ENCODE data around the gene CCDC7.
"Not testable (repeated sequence)": the region's sequence is repeated elsewhere in the genome, so short reads cannot be mapped to it uniquely, and the experiment has no call there.

Gene CCDC7

GRCh38 chr10:32622409-32622808 lies 176.5 kb downstream of the CCDC7 start:
- no peaks in the 10 kb centered on the region for H3K27me3 ChIP-seq
- no peak for TF ChIP-seq CTCF (IDR thresholded peaks at IDR 0.05; ENCODE audit: low read depth, low read length)
- no peaks in the 10 kb centered on the region for H3K4me1 ChIP-seq

DNA sequence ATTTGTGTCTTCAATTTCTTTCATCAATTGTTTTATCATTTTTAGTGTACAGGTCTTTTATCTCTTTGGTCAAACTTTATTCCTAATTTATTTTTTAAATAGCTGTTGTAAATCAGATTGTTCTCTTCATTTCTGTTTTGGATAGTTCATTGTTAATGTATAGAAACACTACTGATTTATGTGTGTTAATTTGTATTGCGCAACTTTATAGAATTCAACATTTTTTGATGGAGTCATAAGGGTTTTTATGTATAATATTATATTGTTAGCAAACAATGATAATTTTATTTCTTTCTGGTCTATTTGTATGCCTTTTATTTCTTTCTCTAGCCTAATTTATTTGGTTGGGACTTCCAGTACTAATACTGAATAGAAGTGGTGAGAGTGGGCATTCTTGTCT lies 181.2 kb downstream of the CCDC7 start:
- Histone ChIP-seq H3K4me1 (no peaks in the 10 kb centered on the region), H3K9me3 (no peaks in the 10 kb centered on the region), H3K36me3 (no peaks in the 10 kb centered on the region), H3K4me3 (ENCODE audit: low read depth, low read length) (no peak overlapping the region), H3K27me3 (no peaks in the 10 kb centered on the region)
- TF ChIP-seq CTCF (IDR thresholded peaks at IDR 0.05; ENCODE audit: low read depth, low read length): no peak
- no peak for DNase-seq

More at GRCh38 chr10:32622409-32622808, 176.5 kb downstream of the CCDC7 start:
- H3K4me3 ChIP-seq (ENCODE audit: low read depth, low read length): no peak overlapping the region
- no peaks in the 10 kb centered on the region for H3K9me3 ChIP-seq
- DNase-seq: no peak
- H3K36me3 ChIP-seq: no peaks in the 10 kb centered on the region

GRCh38 chr10:32629910-32630309 lies 184.0 kb downstream of the CCDC7 start:
- DNase-seq: no peak
- no peaks in the 10 kb centered on the region for H3K9me3 ChIP-seq
- no peaks in the 10 kb centered on the region for H3K36me3 ChIP-seq
- TF ChIP-seq CTCF (IDR thresholded peaks at IDR 0.05; ENCODE audit: low read depth, low read length): no peak
- H3K4me3 ChIP-seq (ENCODE audit: low read depth, low read length): no peak overlapping the region
- H3K4me1 ChIP-seq: no peaks in the 10 kb centered on the region
- no peaks in the 10 kb centered on the region for H3K27me3 ChIP-seq

DNA sequence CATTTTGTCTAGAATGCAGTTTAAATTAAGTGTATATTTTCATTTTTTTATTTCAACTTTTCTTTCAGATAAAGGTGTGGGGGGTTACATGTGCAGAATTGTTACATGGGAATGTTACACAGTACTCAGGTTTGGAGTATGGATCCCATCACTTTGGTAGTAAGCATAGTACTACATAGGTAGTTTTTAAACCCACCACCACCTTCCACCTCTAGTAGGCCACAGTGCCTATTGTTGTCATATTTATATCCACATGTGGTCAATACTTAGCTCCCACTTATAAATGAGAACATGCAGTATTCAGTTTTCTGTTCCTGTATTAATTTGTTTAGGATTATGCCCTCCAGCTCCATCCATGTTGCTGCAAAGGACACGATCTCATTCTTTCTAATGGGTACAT lies 200.6 kb downstream of the CCDC7 start:
- no peak for DNase-seq
- H3K4me1 ChIP-seq: no peaks in the 10 kb centered on the region
- H3K27me3 ChIP-seq: no peaks in the 10 kb centered on the region
- H3K9me3 ChIP-seq: no peaks in the 10 kb centered on the region
- H3K4me3 ChIP-seq (ENCODE audit: low read depth, low read length): no peak overlapping the region
- H3K36me3 ChIP-seq: no peaks in the 10 kb centered on the region
- peak; percentile 23; the same call in 1 of the 2 replicates for TF ChIP-seq CTCF (IDR thresholded peaks at IDR 0.05; ENCODE audit: low read depth, low read length)

GRCh38 chr10:32650246-32650655 lies 204.3 kb downstream of the CCDC7 start:
- Histone ChIP-seq H3K36me3 (no peaks in the 10 kb centered on the region), H3K9me3 (no peaks in the 10 kb centered on the region), H3K4me3 (ENCODE audit: low read depth, low read length) (no peak overlapping the region), H3K4me1 (no peaks in the 10 kb centered on the region), H3K27me3 (no peaks in the 10 kb centered on the region)
- no peak for DNase-seq
- peak; percentile 30 for TF ChIP-seq CTCF (IDR thresholded peaks at IDR 0.05; ENCODE audit: low read depth, low read length)

DNA sequence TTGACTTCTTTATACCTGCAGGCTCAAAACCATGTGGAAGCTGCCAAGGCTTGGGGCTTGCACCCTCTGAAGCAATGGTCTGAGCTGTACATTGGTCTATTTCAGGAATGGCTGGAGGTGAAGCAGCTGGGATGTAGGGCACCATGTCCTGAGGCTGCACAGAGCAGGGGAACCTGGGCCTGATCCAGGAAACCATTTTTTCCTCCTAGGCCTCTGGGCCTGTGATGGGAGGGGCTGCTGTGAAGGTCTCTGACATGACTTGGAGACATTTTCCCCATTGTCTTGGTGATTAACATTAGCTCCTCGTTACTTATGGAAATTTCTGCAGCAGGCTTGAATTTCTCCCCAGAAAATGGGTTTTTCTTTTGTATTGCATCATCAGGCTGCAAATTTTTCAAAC lies 211.5 kb downstream of the CCDC7 start:
- H3K9me3 ChIP-seq; H3K4me1 ChIP-seq; H3K4me3 ChIP-seq (ENCODE audit: low read depth, low read length); DNase-seq; H3K27me3 ChIP-seq; H3K36me3 ChIP-seq: not testable (repeated sequence)

GRCh38 chr10:32661346-32661745 lies 215.4 kb downstream of the CCDC7 start:
- Histone ChIP-seq H3K9me3 (no peaks in the 10 kb centered on the region), H3K36me3 (no peaks in the 10 kb centered on the region), H3K27me3 (no peaks in the 10 kb centered on the region), H3K4me1 (no peaks in the 10 kb centered on the region), H3K4me3 (ENCODE audit: low read depth, low read length) (no peak overlapping the region)
- DNase-seq: no peak
- no peak for TF ChIP-seq CTCF (IDR thresholded peaks at IDR 0.05; ENCODE audit: low read depth, low read length)

Measured in BE2C (cell line).